ENCODE data around the gene RBM38. TPM values are rescaled to one million over a fixed set of nuclear protein-coding genes. Genes with fewer than 3 reads are reported as not detected.
A peak's percentile ranks its signal among the peaks of the same experiment; 100 is the strongest.

The RBM38 gene
- total and polyA plus RNA-seq, 2 of the 13 experiments (the other 11 are each of a cell fraction or from before 2014, with no cell fraction given) = 24.2 to 34.2 TPM

DNA sequence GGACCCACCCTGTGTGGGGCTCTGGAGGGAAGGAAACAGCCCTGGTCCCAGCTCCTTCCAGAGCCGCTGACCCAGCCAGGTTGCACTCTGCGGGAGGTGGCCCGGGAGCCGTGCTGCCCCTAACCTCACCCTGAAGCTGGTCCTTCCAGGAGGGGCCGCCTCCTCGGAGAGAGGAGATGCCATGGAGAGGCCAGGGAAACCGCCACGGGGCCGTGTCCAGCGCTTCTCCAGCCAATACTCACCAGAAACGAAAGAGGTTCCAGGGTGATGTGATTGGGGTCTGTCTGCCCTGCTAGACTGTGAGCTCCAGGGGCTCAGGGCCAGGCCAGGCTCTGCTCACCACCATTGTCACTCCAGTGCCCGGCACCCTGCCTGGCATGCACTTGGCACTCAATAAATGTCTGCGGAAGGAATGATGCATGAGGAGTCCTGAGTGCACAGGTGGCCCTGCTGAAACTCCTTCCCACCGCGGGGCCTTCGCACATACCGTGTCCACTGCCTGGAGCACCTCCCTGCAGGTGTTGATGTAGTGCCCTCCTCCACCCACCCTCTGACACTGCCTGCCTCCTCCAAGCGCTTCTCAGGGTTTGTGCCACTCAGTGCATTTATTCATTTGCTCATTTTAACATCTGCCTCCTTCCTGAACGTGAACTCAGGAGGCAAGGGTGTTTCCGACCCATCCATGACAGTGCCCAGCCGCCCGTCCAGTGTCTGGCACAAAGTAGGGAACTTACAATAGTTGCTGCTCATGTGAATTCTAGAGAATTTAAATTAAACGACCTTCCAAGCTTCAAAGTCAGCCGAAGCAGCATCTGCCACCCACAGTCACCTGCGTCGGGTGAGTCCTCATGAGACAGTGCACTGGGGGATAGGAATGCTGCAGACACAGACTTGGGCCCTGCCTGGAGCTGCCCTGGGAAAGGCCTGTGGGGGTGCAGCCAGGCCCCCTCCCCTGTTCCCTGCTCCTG lies 30.3 kb downstream of the RBM38 start:
- CTCF ChIA-PET (ENCODE audit: low intra/inter-chr PET ratio, low total read pairs) = no interaction called here
- H2AFZ ChIP-seq (ENCODE audit: low read length) = no peak overlapping the region
- H3K4me1 ChIP-seq (ENCODE audit: insufficient read depth, low read length) = no peaks in the 10 kb centered on the region
- no peaks in the 10 kb centered on the region for H3K79me2 ChIP-seq (ENCODE audit: insufficient read depth, low read length)
- no peak for DNase-seq (ENCODE audit: low spot score)
- no peak overlapping the region for H3K27ac ChIP-seq (ENCODE audit: extremely low read length, insufficient read depth, low read length)
- H3K9ac ChIP-seq (ENCODE audit: insufficient read depth, low read depth, low read length) = no peak overlapping the region
- no peaks in the 10 kb centered on the region for H3K9me3 ChIP-seq (ENCODE audit: low read length)
- H3K27me3 ChIP-seq (ENCODE audit: control insufficient read depth in 1 of 2, insufficient read depth in 2 of 2, low read length in 2 of 2) = peaks cover 14 to 62% of the 10 kb centered on the region in 2 experiments
- no peaks in the 10 kb centered on the region for H3K36me3 ChIP-seq (replicated peaks in 1 of 2; ENCODE audit: control insufficient read depth in 1 of 2, insufficient read depth in 2 of 2, low read length in 2 of 2)
- TF ChIP-seq ZSCAN29 (CRISPR knock-in tag; conservative IDR thresholded peaks at IDR 0.05) (no peak), ZNF883 (CRISPR knock-in tag; IDR thresholded peaks at IDR 0.05; ENCODE audit: not compliant biosample characterization) (peak; percentile 55), NCOA5 (CRISPR knock-in tag; IDR thresholded peaks at IDR 0.05) (no peak), RBFOX2 (IDR thresholded peaks at IDR 0.05; ENCODE audit: low read depth, low read length) (no peak)
- TF ChIP-seq, protein P1, sequence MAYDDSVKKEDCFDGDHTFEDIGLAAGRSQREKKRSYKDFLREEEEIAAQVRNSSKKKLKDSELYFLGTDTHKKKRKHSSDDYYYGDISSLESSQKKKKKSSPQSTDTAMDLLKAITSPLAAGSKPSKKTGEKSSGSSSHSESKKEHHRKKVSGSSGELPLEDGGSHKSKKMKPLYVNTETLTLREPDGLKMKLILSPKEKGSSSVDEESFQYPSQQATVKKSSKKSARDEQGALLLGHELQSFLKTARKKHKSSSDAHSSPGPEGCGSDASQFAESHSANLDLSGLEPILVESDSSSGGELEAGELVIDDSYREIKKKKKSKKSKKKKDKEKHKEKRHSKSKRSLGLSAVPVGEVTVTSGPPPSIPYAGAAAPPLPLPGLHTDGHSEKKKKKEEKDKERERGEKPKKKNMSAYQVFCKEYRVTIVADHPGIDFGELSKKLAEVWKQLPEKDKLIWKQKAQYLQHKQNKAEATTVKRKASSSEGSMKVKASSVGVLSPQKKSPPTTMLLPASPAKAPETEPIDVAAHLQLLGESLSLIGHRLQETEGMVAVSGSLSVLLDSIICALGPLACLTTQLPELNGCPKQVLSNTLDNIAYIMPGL (CRISPR knock-in tag; IDR thresholded peaks at IDR 0.05; ENCODE audit: borderline replicate concordance in 1 of 2, low read depth in 1 of 2) = no peak
- ATAC-seq = peak; percentile 46; the same call in 2 of the 3 replicates
- no TSS peak for BruUV-seq (replicated peaks)
- FAIRE-seq = no peak
- no peak overlapping the region for H3K4me2 ChIP-seq (ENCODE audit: low read depth, low read length)
- no peaks in the 10 kb centered on the region for H4K20me1 ChIP-seq (ENCODE audit: insufficient read depth, low read length)
- POLR2A ChIA-PET = no interaction called here
- no peak overlapping the region for H3K4me3 ChIP-seq (replicated peaks in 1 of 3; ENCODE audit: insufficient read depth in 1 of 3, low read depth in 2 of 3, low read length in 3 of 3)
- intact Hi-C loops (cut with micrococcal nuclease; ENCODE audit: unreplicated experiment) = no loop called here
- in situ Hi-C loops (cut with HindIII; ENCODE audit: extremely low pct_ligation_motif_present, low pct_unique_long_range_greater_than_20kb) = no loop called here
- WGBS (ENCODE audit: low lambda C conversion rate) = 39% methylated on average over 23 of the region's 26 CpGs
